Trophoblast cell (in vitro differentiated cells and primary cell): Measurements from ENCODE around the gene DLG2.
A peak's percentile ranks its signal among the peaks of the same experiment; 100 is the strongest.

Experiments used
- DNase-seq, 2 donors: peaks; one replicate each; pipeline ENCODE4 v3.0.0-alpha.2; 2016
- H2AFZ ChIP-seq: 2 replicates; pipeline ENCODE4 v1.6.1; 2013; ENCODE audit warnings: low read length, moderate library complexity, mild to moderate bottlenecking; ENCODE audit not compliant: insufficient read depth, poor library complexity
- H2AK5ac ChIP-seq: 2 replicates; pipeline ENCODE4 v1.6.1; 2013; ENCODE audit warnings: mild to moderate bottlenecking, low read length
- H2BK120ac ChIP-seq: 2 replicates; pipeline ENCODE4 v1.6.1; 2013; ENCODE audit warnings: low read length, mild to moderate bottlenecking, moderate library complexity; ENCODE audit not compliant: insufficient read depth, poor library complexity
- H2BK12ac ChIP-seq: 2 replicates; pipeline ENCODE4 v1.6.1; 2013; ENCODE audit warnings: mild to moderate bottlenecking, low read length, moderate library complexity
- H2BK5ac ChIP-seq: 2 replicates; pipeline ENCODE4 v1.6.1; 2013; ENCODE audit warnings: low read length, low read depth, moderate library complexity, mild to moderate bottlenecking; ENCODE audit not compliant: poor library complexity
- H3K14ac ChIP-seq: 2 replicates; pipeline ENCODE4 v1.6.1; 2013; ENCODE audit warnings: mild to moderate bottlenecking, low read length
- H3K18ac ChIP-seq: 2 replicates; pipeline ENCODE4 v1.6.1; 2013; ENCODE audit warnings: mild to moderate bottlenecking, low read length
- H3K23ac ChIP-seq: 2 replicates; pipeline ENCODE4 v1.6.1; 2013; ENCODE audit warnings: low read length
- H3K27ac ChIP-seq: 2 replicates; pipeline ENCODE4 v1.5.1; 2013; ENCODE audit warnings: low read depth, mild to moderate bottlenecking, inconsistent platforms, low read length, moderate library complexity
- H3K27me3 ChIP-seq: 2 replicates; pipeline ENCODE4 v1.6.1; 2013; ENCODE audit warnings: inconsistent platforms, mild to moderate bottlenecking, low read length, moderate library complexity; ENCODE audit not compliant: insufficient read depth
- H3K36me3 ChIP-seq, 2 experiments: 1 replicate in 1 of 2; 2 replicates in 1 of 2; pipeline ENCODE4 v1.6.1; 2013; ENCODE audit warnings: low read length in 2 of 2, mild to moderate bottlenecking in 2 of 2, moderate library complexity in 1 of 2; ENCODE audit not compliant: insufficient read depth in 2 of 2, control insufficient read depth in 1 of 2
- H3K4ac ChIP-seq: 2 replicates; pipeline ENCODE4 v1.6.1; 2013; ENCODE audit warnings: low read depth, mild to moderate bottlenecking, low read length, moderate library complexity
- H3K4me1 ChIP-seq, 2 experiments: 1 replicate in 1 of 2; 2 replicates in 1 of 2; pipeline ENCODE4 v1.6.1; 2013; ENCODE audit warnings: low read length in 2 of 2, mild to moderate bottlenecking in 2 of 2, moderate library complexity in 1 of 2; ENCODE audit not compliant: insufficient read depth in 2 of 2, control insufficient read depth in 1 of 2
- H3K4me2 ChIP-seq: 2 replicates; pipeline ENCODE4 v1.6.1; 2013; ENCODE audit warnings: inconsistent platforms, mild to moderate bottlenecking, low read length, moderate library complexity
- H3K4me3 ChIP-seq: 2 replicates; pipeline ENCODE4 v1.5.1; 2013; ENCODE audit warnings: mild to moderate bottlenecking, low read depth, low read length, inconsistent platforms
- H3K79me1 ChIP-seq: one replicate; pipeline ENCODE4 v1.6.1; 2013; ENCODE audit warnings: low read length
- H3K79me2 ChIP-seq: 2 replicates; pipeline ENCODE4 v1.6.1; 2013; ENCODE audit warnings: low read length, mild to moderate bottlenecking; ENCODE audit not compliant: control insufficient read depth, insufficient read depth, poor library complexity
- H3K9ac ChIP-seq: 2 replicates; pipeline ENCODE4 v1.6.1; 2013; ENCODE audit warnings: mild to moderate bottlenecking, low read length
- H3K9me3 ChIP-seq: 2 replicates; pipeline ENCODE4 v1.6.1; 2013; ENCODE audit warnings: low read depth, mild to moderate bottlenecking, control low read depth, inconsistent platforms, low read length; ENCODE audit not compliant: insufficient read depth
- H4K12ac ChIP-seq: 2 replicates; pipeline ENCODE4 v1.6.1; 2013; ENCODE audit warnings: low read depth, mild to moderate bottlenecking, low read length, moderate library complexity
- H4K8ac ChIP-seq: 2 replicates; pipeline ENCODE4 v1.6.1; 2013; ENCODE audit warnings: low read depth, mild to moderate bottlenecking, low read length, moderate library complexity
- H4K91ac ChIP-seq: one replicate; pipeline ENCODE4 v1.6.1; 2013; ENCODE audit warnings: low read depth, mild to moderate bottlenecking, low read length, moderate library complexity
- WGBS: extraction: QIAGEN DNeasy Blood & Tissue Kit; methylation state at CpG from one replicate; pipeline ENCODE4 v1.1.7; 2013; ENCODE audit warnings: missing lambda C conversion rate; ENCODE audit not compliant: insufficient read length, insufficient coverage; ENCODE audit errors: extremely low coverage; 5-methylcytosine and 5-hydroxymethylcytosine counted together

DLG2 gene

GRCh38 chr11:85266646-85267045, 360.5 kb downstream of the DLG2 start:
- Histone ChIP-seq H3K9me3 (peaks cover 5% of the 10 kb centered on the region), H3K36me3 (no peaks in the 10 kb centered on the region), H3K23ac (no peak overlapping the region), H3K4me3 (no peak overlapping the region), H3K27me3 (no peaks in the 10 kb centered on the region), H3K4me1 (no peaks in the 10 kb centered on the region), H2AFZ (no peak overlapping the region), H3K14ac (no peak overlapping the region), H3K4me2 (no peak overlapping the region), H3K79me2 (no peaks in the 10 kb centered on the region), H4K12ac (no peak overlapping the region), H3K4ac (no peak overlapping the region), H4K91ac (no peak overlapping the region), H3K27ac (no peak overlapping the region), H3K79me1 (no peaks in the 10 kb centered on the region), H2AK5ac (no peak overlapping the region), H2BK120ac (no peak overlapping the region), H3K18ac (no peak overlapping the region), H3K9ac (no peak overlapping the region), H2BK5ac (no peak overlapping the region), H2BK12ac (no peak overlapping the region), H4K8ac (no peak overlapping the region)
- WGBS, result no CpG with 5 or more reads among the region's 1 CpG
- no peak for DNase-seq

GRCh38 chr11:85263328-85263727, 363.8 kb downstream of the DLG2 start:
- no peak overlapping the region for H3K4me2 ChIP-seq
- no peaks in the 10 kb centered on the region for H3K27me3 ChIP-seq
- H3K23ac ChIP-seq, result no peak overlapping the region
- H4K8ac ChIP-seq, result no peak overlapping the region
- no peak overlapping the region for H2BK120ac ChIP-seq
- H4K91ac ChIP-seq, result no peak overlapping the region
- H3K9me3 ChIP-seq, result no peaks in the 10 kb centered on the region
- H3K27ac ChIP-seq, result no peak overlapping the region
- no CpG with 5 or more reads among the region's 3 CpGs for WGBS
- H3K4me3 ChIP-seq, result no peak overlapping the region
- no peak overlapping the region for H3K14ac ChIP-seq
- no peak overlapping the region for H3K9ac ChIP-seq
- no peak overlapping the region for H4K12ac ChIP-seq
- no peaks in the 10 kb centered on the region for H3K79me2 ChIP-seq
- H3K4me1 ChIP-seq, result no peaks in the 10 kb centered on the region
- H3K18ac ChIP-seq, result no peak overlapping the region
- H3K36me3 ChIP-seq, result no peaks in the 10 kb centered on the region
- no peaks in the 10 kb centered on the region for H3K79me1 ChIP-seq
- H2AK5ac ChIP-seq, result no peak overlapping the region
- H2BK12ac ChIP-seq, result no peak overlapping the region
- H2AFZ ChIP-seq, result no peak overlapping the region
- H3K4ac ChIP-seq, result no peak overlapping the region
- no peak overlapping the region for H2BK5ac ChIP-seq
- no peak for DNase-seq

DNA sequence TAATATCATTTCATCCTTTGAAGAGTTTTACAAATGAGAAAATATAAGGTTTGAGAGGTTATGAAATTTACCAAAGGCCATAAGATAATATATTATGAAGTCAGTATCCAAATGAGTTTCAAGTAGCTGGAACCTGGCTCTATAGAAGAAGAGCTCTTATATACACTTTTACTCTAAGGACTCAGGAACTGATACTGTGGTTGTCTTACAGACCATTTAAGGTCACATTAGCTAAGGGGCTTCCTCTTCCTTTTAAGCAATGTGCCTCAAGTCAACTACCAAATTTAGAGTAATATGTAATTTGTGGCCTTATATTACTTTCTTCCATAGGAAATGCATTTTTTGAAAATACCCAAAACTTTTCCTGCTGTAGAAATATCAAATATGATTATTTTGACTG, 369.3 kb downstream of the DLG2 start:
- Histone ChIP-seq H3K79me1 (no peaks in the 10 kb centered on the region), H3K4me2 (no peak overlapping the region), H2BK5ac (no peak overlapping the region), H2AFZ (no peak overlapping the region), H4K8ac (no peak overlapping the region), H3K14ac (no peak overlapping the region), H2BK120ac (no peak overlapping the region), H3K27me3 (no peaks in the 10 kb centered on the region), H3K36me3 (no peaks in the 10 kb centered on the region), H3K4ac (no peak overlapping the region), H3K27ac (no peak overlapping the region), H3K9ac (no peak overlapping the region), H2AK5ac (no peak overlapping the region), H3K4me3 (no peak overlapping the region), H3K79me2 (no peaks in the 10 kb centered on the region), H2BK12ac (no peak overlapping the region), H3K23ac (no peak overlapping the region), H3K18ac (no peak overlapping the region), H3K9me3 (peaks cover 3% of the 10 kb centered on the region), H4K12ac (no peak overlapping the region), H3K4me1 (no peaks in the 10 kb centered on the region), H4K91ac (no peak overlapping the region)
- no peak for DNase-seq

GRCh38 chr11:85256433-85256832, 370.7 kb downstream of the DLG2 start:
- Histone ChIP-seq H2BK120ac (no peak overlapping the region), H3K79me2 (no peaks in the 10 kb centered on the region), H2BK5ac (no peak overlapping the region), H2AFZ (no peak overlapping the region), H2AK5ac (no peak overlapping the region), H3K4me1 (no peaks in the 10 kb centered on the region), H3K18ac (no peak overlapping the region), H3K36me3 (no peaks in the 10 kb centered on the region), H3K9ac (no peak overlapping the region), H3K79me1 (no peaks in the 10 kb centered on the region), H4K8ac (no peak overlapping the region), H3K4me2 (no peak overlapping the region), H3K14ac (no peak overlapping the region), H3K27ac (no peak overlapping the region), H3K9me3 (peaks cover 3% of the 10 kb centered on the region), H3K4me3 (no peak overlapping the region), H3K4ac (no peak overlapping the region), H3K27me3 (no peaks in the 10 kb centered on the region), H2BK12ac (no peak overlapping the region), H3K23ac (peak overlapping the region; percentile 47), H4K91ac (no peak overlapping the region), H4K12ac (no peak overlapping the region)
- no peak for DNase-seq
- no CpG with 5 or more reads among the region's 7 CpGs for WGBS

DNA sequence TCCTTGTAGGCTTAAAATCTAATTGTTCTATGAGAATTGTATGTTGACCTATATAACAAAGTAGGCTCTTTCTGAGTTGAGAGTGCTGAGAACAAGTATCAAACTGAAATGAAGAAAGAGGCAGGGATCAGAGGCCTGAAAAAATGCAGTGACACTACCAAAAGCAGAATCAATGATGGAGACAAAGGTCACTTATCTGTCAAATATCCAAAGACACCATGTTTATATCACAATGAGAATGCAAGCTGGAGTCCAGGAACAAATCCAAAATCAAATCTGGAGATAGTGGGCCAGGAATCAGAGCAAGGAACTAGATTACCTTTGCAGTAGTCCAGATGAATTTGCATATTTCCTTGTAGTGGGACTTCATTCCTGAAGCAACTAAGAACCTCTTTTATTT, 377.7 kb downstream of the DLG2 start:
- Histone ChIP-seq H3K18ac (no peak overlapping the region), H4K8ac (no peak overlapping the region), H3K79me1 (no peaks in the 10 kb centered on the region), H2BK12ac (no peak overlapping the region), H3K36me3 (no peaks in the 10 kb centered on the region), H3K4me2 (no peak overlapping the region), H4K12ac (no peak overlapping the region), H2BK5ac (no peak overlapping the region), H3K23ac (no peak overlapping the region), H3K27ac (no peak overlapping the region), H3K4me1 (no peaks in the 10 kb centered on the region), H3K27me3 (no peaks in the 10 kb centered on the region), H4K91ac (no peak overlapping the region), H3K79me2 (no peaks in the 10 kb centered on the region), H3K14ac (no peak overlapping the region), H3K4me3 (no peak overlapping the region), H3K9ac (no peak overlapping the region), H2AFZ (no peak overlapping the region), H2BK120ac (no peak overlapping the region), H3K9me3 (peaks cover 3% of the 10 kb centered on the region), H2AK5ac (no peak overlapping the region), H3K4ac (no peak overlapping the region)
- no peak for DNase-seq
